Measurements from ENCODE around the gene ANXA5.
A peak's percentile ranks its signal among the peaks of the same experiment; 100 is the strongest.

Gene ANXA5

DNA sequence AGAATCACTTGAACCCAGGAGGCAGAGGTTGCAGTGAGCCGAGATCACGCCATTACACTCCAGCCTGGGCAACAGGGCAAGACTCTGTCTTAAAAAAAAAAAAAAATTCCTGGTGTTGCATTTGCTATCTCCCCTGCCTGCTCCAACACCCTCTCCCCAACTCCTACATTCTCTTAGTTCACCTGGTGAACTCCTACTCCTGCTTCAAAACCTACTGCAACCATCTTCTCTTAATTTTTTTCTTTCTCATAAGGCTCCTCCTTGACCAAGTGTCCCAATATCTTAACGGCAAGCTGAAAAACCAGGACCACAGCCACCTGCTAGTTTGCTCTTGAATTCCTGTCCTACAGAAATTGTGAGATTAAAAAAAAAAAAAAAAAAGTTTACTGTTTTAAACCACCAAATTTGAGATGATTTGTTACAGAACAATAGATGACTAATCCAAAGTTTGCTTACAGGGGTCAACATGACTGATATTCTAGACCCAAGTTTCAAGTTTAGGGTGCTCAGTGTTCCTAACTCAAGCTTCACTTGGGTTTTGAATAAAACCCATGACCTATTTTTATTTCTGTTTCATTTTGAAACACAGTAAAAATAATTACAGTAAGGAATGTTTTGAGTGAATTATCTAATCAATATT lies 13.1 kb upstream of the ANXA5 start:
- no peak overlapping the region for H3K4me3 ChIP-seq (ENCODE audit: low read depth in 1 of 2, low read length in 2 of 2)
- H3K9ac ChIP-seq (ENCODE audit: low read length), result no peak overlapping the region
- no peaks in the 10 kb centered on the region for H3K4me1 ChIP-seq (ENCODE audit: insufficient read depth, low read length)
- H3K9me3 ChIP-seq (ENCODE audit: low read length), result no peaks in the 10 kb centered on the region
- no peaks in the 10 kb centered on the region for H3K36me3 ChIP-seq (ENCODE audit: insufficient read depth, low read length)
- no peaks in the 10 kb centered on the region for H3K27me3 ChIP-seq (ENCODE audit: control insufficient read depth in 1 of 2, insufficient read depth in 2 of 2, low read length in 2 of 2)
- no peak overlapping the region for H3K27ac ChIP-seq (ENCODE audit: low read depth, low read length)

DNA sequence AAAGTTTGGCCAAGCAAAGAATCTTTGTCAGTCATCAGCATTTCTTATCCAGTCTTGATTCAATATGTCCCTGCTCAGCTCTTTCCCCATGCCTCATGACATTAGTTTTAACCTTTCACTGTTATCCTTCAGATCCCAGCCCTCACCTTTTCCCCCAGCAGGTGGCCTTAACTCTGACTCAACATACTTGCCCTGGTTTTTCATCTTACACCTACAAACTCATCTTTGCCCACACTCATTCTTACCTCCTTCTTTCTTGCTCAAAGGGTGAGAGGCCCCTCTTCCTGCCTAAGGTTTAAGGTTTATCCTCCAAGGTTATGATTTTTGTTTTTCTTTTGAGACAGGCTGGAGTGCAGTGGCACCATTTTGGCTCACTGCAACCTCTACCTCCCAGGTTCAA lies 10.6 kb upstream of the ANXA5 start:
- Histone ChIP-seq H3K4me3 (ENCODE audit: low read depth in 1 of 2, low read length in 2 of 2) (no peak overlapping the region), H3K27ac (ENCODE audit: low read depth, low read length) (no peak overlapping the region), H3K4me1 (ENCODE audit: insufficient read depth, low read length) (no peaks in the 10 kb centered on the region), H3K27me3 (ENCODE audit: control insufficient read depth in 1 of 2, insufficient read depth in 2 of 2, low read length in 2 of 2) (no peaks in the 10 kb centered on the region), H3K9me3 (ENCODE audit: low read length) (no peaks in the 10 kb centered on the region), H3K9ac (ENCODE audit: low read length) (no peak overlapping the region), H3K36me3 (ENCODE audit: insufficient read depth, low read length) (no peaks in the 10 kb centered on the region)

DNA sequence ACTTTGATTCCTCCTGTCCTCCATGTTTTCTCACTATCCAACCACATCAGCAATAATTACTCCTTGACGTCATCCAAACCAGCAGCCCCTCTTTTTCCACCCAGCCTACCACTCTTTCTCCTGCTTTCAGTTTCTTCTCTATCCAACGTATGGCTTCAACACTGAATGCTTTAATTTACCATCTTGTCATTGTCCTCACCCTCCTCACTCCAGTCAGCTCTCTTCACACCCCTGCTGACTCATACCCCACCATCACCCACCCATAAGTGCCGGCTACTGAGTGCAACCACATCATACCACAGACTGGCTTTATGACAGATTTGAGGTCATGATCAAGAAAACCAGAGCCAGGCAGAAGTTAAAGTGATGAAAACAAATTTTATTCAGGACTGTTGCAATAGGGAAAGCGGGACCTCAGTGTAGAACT lies 9.8 kb upstream of the ANXA5 start:
- Histone ChIP-seq H3K9me3 (ENCODE audit: low read length) (no peaks in the 10 kb centered on the region), H3K36me3 (ENCODE audit: insufficient read depth, low read length) (no peaks in the 10 kb centered on the region)

DNA sequence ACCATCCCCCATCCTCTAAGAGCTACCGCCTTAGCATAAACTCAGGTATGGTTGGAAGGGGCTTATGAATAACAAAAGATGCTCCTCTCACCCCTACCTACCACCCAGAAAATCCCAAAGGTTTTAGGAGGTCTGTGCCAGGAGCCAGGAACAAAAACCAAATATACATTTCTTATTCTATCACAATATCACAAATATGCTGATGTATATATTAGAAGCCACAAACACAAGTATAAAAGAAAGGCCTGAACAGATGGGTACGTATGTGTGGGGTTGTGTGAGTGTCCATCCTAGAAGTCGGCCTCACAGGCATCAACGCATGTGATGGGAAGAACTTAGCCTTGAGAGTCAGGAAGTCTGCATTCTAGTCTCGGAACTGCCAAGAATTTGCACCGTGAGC lies 8.7 kb upstream of the ANXA5 start:
- Histone ChIP-seq H3K36me3 (ENCODE audit: insufficient read depth, low read length) (no peaks in the 10 kb centered on the region), H3K27me3 (ENCODE audit: control insufficient read depth in 1 of 2, insufficient read depth in 2 of 2, low read length in 2 of 2) (no peaks in the 10 kb centered on the region), H3K9ac (ENCODE audit: low read length) (no peak overlapping the region), H3K4me1 (ENCODE audit: insufficient read depth, low read length) (no peaks in the 10 kb centered on the region), H3K27ac (ENCODE audit: low read depth, low read length) (no peak overlapping the region), H3K9me3 (ENCODE audit: low read length) (no peaks in the 10 kb centered on the region), H3K4me3 (ENCODE audit: low read depth in 1 of 2, low read length in 2 of 2) (no peak overlapping the region)

More for the DNA sequence above, 9.8 kb upstream of the ANXA5 start:
- H3K27me3 ChIP-seq (ENCODE audit: control insufficient read depth in 1 of 2, insufficient read depth in 2 of 2, low read length in 2 of 2), result no peaks in the 10 kb centered on the region
- H3K9ac ChIP-seq (ENCODE audit: low read length), result no peak overlapping the region
- no peaks in the 10 kb centered on the region for H3K4me1 ChIP-seq (ENCODE audit: insufficient read depth, low read length)
- no peak overlapping the region for H3K27ac ChIP-seq (ENCODE audit: low read depth, low read length)
- H3K4me3 ChIP-seq (ENCODE audit: low read depth in 1 of 2, low read length in 2 of 2), result no peak overlapping the region

DNA sequence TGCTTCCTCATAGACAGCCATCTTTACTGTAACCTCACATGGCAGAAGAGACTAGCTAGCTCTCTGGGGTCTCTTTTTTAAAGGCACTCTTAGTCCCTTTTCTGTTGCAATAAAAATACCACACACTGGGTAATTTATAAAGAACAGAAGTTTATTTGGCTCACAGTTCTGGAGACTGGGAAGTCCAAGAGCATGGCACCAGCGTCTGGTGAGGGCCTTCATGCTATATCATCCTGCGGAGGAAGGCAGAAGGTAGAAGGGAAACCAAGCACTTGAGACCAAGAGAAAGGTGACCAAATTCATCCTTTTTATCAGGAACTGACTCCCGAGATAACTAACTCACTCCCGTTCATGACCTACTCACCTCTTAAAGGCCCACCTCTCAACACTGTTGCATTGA lies 5.4 kb upstream of the ANXA5 start:
- Histone ChIP-seq H3K9ac (ENCODE audit: low read length) (no peak overlapping the region), H3K27me3 (ENCODE audit: control insufficient read depth in 1 of 2, insufficient read depth in 2 of 2, low read length in 2 of 2) (no peaks in the 10 kb centered on the region), H3K9me3 (ENCODE audit: low read length) (no peaks in the 10 kb centered on the region), H3K4me1 (ENCODE audit: insufficient read depth, low read length) (peaks cover 6% of the 10 kb centered on the region), H3K4me3 (ENCODE audit: low read depth in 1 of 2, low read length in 2 of 2) (no peak overlapping the region), H3K36me3 (ENCODE audit: insufficient read depth, low read length) (no peaks in the 10 kb centered on the region), H3K27ac (ENCODE audit: low read depth, low read length) (no peak overlapping the region)

DNA sequence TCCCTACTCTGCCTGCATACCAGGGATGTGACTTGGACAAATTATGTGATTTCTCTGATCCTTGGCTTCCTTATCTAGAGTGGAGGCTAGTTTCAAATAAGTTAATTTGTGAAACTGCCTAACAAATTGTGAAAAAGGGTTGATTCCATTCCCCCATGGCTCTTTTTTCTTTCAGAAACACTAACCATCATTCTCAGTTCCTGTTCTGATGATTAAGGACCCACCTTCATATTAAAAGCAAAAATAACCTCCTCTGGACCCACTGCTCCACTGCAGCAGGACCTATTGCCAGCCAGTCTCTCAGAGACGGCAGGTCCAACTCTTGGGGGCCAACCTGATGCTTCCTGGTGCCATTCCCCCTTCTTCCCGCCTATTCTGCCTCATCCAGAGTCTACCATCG lies 4.5 kb upstream of the ANXA5 start:
- H3K36me3 ChIP-seq (ENCODE audit: insufficient read depth, low read length), result no peaks in the 10 kb centered on the region
- H3K9me3 ChIP-seq (ENCODE audit: low read length), result no peaks in the 10 kb centered on the region
- H3K27ac ChIP-seq (ENCODE audit: low read depth, low read length), result no peak overlapping the region
- no peak overlapping the region for H3K4me3 ChIP-seq (ENCODE audit: low read depth in 1 of 2, low read length in 2 of 2)
- no peak overlapping the region for H3K9ac ChIP-seq (ENCODE audit: low read length)
- H3K4me1 ChIP-seq (ENCODE audit: insufficient read depth, low read length), result peaks cover 6% of the 10 kb centered on the region
- H3K27me3 ChIP-seq (ENCODE audit: control insufficient read depth in 1 of 2, insufficient read depth in 2 of 2, low read length in 2 of 2), result no peaks in the 10 kb centered on the region

DNA sequence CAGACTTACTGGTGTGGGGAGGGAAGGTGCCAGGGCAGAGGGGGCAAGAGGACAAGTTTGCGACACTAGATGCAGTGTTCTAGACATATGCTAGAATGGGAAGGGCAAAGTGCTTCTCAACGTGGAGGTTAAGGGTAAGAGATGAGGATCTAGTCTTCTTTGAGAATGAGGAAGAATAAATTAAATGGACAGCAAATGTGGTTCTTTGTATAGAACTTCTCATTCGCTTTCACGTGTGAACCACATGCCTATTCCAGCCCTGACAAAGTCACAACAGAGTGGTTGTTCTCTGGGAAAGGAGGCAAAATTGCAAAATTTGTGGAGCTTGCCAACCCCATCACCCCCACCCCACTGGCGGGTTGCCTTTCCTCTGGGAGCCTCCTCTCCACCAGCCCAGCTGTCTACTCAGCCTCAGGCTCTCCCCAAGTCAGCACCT lies 1.5 kb upstream of the ANXA5 start:
- H3K36me3 ChIP-seq (ENCODE audit: insufficient read depth, low read length), result no peaks in the 10 kb centered on the region
- no peak overlapping the region for H3K9ac ChIP-seq (ENCODE audit: low read length)
- no peaks in the 10 kb centered on the region for H3K27me3 ChIP-seq (ENCODE audit: control insufficient read depth in 1 of 2, insufficient read depth in 2 of 2, low read length in 2 of 2)
- no peaks in the 10 kb centered on the region for H3K9me3 ChIP-seq (ENCODE audit: low read length)
- no peak overlapping the region for H3K27ac ChIP-seq (ENCODE audit: low read depth, low read length)
- peak overlapping the region in 1 of 2 donors; percentile 61 for H3K4me3 ChIP-seq (ENCODE audit: low read depth in 1 of 2, low read length in 2 of 2)
- H3K4me1 ChIP-seq (ENCODE audit: insufficient read depth, low read length), result peaks cover 14% of the 10 kb centered on the region

DNA sequence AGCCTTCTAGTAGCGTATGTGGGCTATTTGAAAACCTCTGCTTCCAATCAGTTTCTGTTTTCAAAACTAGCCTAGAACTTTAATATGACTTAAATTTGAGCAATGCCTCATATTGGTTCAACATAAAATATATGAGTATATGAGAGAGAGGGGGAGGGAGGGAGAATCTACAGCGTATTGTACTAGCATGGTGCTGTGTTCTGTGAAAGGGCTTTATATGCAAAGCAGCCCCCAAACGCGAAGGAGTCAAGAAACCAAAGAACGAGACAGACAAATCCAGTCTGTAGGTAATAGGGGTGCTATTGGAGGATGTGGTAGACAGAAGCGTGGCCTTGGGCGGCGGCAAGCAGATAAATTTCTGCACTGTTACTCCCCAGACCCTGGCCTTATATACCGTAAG lies 784 bp upstream of the ANXA5 start:
- H3K27me3 ChIP-seq (ENCODE audit: control insufficient read depth in 1 of 2, insufficient read depth in 2 of 2, low read length in 2 of 2), result no peaks in the 10 kb centered on the region
- peak overlapping the region; percentile 61 to 96 for H3K4me3 ChIP-seq (ENCODE audit: low read depth in 1 of 2, low read length in 2 of 2)
- no peaks in the 10 kb centered on the region for H3K9me3 ChIP-seq (ENCODE audit: low read length)
- H3K9ac ChIP-seq (ENCODE audit: low read length), result peak overlapping the region; percentile 93
- no peaks in the 10 kb centered on the region for H3K36me3 ChIP-seq (ENCODE audit: insufficient read depth, low read length)
- peaks cover 19% of the 10 kb centered on the region for H3K4me1 ChIP-seq (ENCODE audit: insufficient read depth, low read length)
- peak overlapping the region; percentile 62 for H3K27ac ChIP-seq (ENCODE audit: low read depth, low read length)

DNA sequence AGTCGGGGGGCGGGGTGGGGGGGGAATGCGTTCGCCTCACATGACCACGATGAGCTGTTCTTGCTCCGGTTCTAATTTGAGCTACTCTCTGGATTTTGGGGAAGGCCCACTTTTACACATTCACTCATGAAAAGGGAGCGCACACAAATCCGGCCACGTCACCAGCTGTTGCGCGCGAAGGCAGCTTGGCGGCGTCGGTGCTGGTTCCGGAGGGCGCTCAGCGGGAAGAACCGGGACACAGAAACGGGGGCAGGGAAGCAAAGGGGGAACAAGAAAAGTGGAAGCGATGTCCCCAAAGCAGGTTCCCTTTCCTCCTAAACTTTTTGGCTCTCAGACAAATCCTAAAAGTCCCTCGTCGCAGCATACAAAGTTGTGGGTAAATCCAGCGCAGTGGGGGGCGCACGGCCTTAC lies 605 bp downstream of the ANXA5 start:
- no peaks in the 10 kb centered on the region for H3K9me3 ChIP-seq (ENCODE audit: low read length)
- peaks cover 27% of the 10 kb centered on the region for H3K4me1 ChIP-seq (ENCODE audit: insufficient read depth, low read length)
- no peaks in the 10 kb centered on the region for H3K27me3 ChIP-seq (ENCODE audit: control insufficient read depth in 1 of 2, insufficient read depth in 2 of 2, low read length in 2 of 2)
- H3K9ac ChIP-seq (ENCODE audit: low read length), result peak overlapping the region; percentile 94
- H3K4me3 ChIP-seq (ENCODE audit: low read depth in 1 of 2, low read length in 2 of 2), result peak overlapping the region; percentile 61 to 96
- no peaks in the 10 kb centered on the region for H3K36me3 ChIP-seq (ENCODE audit: insufficient read depth, low read length)
- H3K27ac ChIP-seq (ENCODE audit: low read depth, low read length), result peak overlapping the region; percentile 97

DNA sequence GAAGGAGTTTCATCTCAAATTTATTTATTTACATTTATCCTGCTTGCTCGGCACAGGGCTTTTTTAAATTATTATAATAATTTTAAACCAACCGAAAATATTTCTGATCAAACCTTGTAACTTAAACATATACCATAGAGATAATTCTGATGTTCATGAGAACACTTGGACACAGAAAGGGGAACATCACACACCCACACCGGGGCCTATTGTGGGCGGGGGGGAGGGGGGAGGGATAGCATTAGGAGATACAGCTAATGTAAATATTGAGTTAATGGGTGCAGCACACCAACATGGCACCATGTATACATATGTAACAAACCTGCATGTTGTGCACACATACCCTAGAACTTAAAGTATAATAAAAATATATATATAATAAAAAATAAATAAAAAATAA lies 2.9 kb downstream of the ANXA5 start:
- no peak overlapping the region for H3K4me3 ChIP-seq (ENCODE audit: low read depth in 1 of 2, low read length in 2 of 2)
- no peak overlapping the region for H3K9ac ChIP-seq (ENCODE audit: low read length)
- H3K27me3 ChIP-seq (ENCODE audit: control insufficient read depth in 1 of 2, insufficient read depth in 2 of 2, low read length in 2 of 2), result no peaks in the 10 kb centered on the region
- H3K27ac ChIP-seq (ENCODE audit: low read depth, low read length), result no peak overlapping the region
- H3K36me3 ChIP-seq (ENCODE audit: insufficient read depth, low read length), result no peaks in the 10 kb centered on the region
- peaks cover 44% of the 10 kb centered on the region for H3K4me1 ChIP-seq (ENCODE audit: insufficient read depth, low read length)
- H3K9me3 ChIP-seq (ENCODE audit: low read length), result no peaks in the 10 kb centered on the region

DNA sequence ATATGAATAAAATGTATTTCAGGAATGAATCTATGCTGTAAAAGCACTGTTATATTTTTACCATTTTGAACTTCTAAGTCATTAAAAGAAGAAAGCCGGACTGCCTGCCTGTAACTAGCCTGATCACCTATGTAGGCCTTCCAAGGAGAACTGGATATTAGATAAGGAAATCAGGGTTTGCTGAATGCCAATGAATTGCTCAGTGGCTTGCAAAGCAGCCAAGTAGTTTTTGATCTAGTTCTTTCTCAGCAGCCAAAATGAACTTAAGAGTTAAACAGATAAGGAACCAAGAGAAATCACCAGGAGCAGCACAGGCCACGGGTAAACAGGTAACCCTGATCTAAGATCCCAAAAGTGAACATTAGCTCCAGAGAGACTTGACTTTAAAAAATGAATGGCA lies 3.3 kb downstream of the ANXA5 start:
- H3K27ac ChIP-seq (ENCODE audit: low read depth, low read length), result peak overlapping the region; percentile 4
- H3K9ac ChIP-seq (ENCODE audit: low read length), result no peak overlapping the region
- peaks cover 2% of the 10 kb centered on the region for H3K36me3 ChIP-seq (ENCODE audit: insufficient read depth, low read length)
- no peak overlapping the region for H3K4me3 ChIP-seq (ENCODE audit: low read depth in 1 of 2, low read length in 2 of 2)
- H3K27me3 ChIP-seq (ENCODE audit: control insufficient read depth in 1 of 2, insufficient read depth in 2 of 2, low read length in 2 of 2), result no peaks in the 10 kb centered on the region
- H3K9me3 ChIP-seq (ENCODE audit: low read length), result no peaks in the 10 kb centered on the region
- peaks cover 48% of the 10 kb centered on the region for H3K4me1 ChIP-seq (ENCODE audit: insufficient read depth, low read length)

DNA sequence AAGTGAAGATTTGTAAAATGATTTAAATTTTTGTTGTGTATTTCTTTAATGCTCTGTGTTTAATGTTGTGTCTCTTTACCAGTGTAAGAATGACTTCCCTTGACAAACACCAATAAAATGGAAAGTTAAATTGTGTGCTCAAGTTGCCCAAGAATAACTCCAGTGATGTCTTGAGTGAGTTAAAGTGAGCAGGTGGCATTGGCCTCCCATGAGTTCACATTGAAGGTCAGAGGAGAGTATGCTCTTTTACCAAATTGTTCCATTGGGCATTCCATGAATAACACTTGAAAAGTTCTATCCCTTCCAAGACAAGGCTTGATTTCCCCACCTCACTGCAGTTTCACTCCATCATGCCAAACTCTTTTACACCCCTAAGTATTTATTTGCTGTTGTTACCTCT lies 4.5 kb downstream of the ANXA5 start:
- H3K4me3 ChIP-seq (ENCODE audit: low read depth in 1 of 2, low read length in 2 of 2), result no peak overlapping the region
- peaks cover 4% of the 10 kb centered on the region for H3K36me3 ChIP-seq (ENCODE audit: insufficient read depth, low read length)
- H3K9ac ChIP-seq (ENCODE audit: low read length), result no peak overlapping the region
- H3K27ac ChIP-seq (ENCODE audit: low read depth, low read length), result no peak overlapping the region
- H3K27me3 ChIP-seq (ENCODE audit: control insufficient read depth in 1 of 2, insufficient read depth in 2 of 2, low read length in 2 of 2), result no peaks in the 10 kb centered on the region
- peaks cover 50% of the 10 kb centered on the region for H3K4me1 ChIP-seq (ENCODE audit: insufficient read depth, low read length)
- H3K9me3 ChIP-seq (ENCODE audit: low read length), result no peaks in the 10 kb centered on the region
